Measurements from ENCODE around the gene FCF1.

DNA sequence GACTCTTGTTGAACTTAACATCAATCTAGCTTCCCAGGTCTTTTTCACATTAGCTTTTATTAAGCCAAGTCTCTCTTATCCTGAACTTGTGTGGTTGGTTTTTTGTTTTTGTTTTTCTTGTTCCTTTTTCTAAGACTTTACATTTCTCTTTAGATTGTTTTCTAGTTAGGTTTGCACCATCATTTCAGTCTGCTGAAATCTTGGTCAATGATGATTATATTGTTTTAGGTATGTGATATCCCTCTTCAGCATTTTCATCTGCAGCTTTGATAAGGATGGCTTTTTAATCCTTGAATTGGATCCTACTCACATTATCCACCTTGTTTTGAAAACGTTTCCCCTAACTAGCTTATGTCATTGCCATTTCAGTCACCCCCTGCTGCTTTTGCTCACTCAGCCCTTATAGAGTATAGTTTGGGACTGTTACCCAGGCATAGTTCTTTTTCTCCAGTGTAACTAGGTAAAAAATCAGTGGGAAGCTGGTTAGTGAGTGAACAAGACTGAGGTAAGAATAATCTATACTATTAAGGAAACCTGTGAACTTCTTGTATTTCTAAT lies 72.2 kb downstream of the FCF1 start:
- TF ChIP-seq, protein P1, sequence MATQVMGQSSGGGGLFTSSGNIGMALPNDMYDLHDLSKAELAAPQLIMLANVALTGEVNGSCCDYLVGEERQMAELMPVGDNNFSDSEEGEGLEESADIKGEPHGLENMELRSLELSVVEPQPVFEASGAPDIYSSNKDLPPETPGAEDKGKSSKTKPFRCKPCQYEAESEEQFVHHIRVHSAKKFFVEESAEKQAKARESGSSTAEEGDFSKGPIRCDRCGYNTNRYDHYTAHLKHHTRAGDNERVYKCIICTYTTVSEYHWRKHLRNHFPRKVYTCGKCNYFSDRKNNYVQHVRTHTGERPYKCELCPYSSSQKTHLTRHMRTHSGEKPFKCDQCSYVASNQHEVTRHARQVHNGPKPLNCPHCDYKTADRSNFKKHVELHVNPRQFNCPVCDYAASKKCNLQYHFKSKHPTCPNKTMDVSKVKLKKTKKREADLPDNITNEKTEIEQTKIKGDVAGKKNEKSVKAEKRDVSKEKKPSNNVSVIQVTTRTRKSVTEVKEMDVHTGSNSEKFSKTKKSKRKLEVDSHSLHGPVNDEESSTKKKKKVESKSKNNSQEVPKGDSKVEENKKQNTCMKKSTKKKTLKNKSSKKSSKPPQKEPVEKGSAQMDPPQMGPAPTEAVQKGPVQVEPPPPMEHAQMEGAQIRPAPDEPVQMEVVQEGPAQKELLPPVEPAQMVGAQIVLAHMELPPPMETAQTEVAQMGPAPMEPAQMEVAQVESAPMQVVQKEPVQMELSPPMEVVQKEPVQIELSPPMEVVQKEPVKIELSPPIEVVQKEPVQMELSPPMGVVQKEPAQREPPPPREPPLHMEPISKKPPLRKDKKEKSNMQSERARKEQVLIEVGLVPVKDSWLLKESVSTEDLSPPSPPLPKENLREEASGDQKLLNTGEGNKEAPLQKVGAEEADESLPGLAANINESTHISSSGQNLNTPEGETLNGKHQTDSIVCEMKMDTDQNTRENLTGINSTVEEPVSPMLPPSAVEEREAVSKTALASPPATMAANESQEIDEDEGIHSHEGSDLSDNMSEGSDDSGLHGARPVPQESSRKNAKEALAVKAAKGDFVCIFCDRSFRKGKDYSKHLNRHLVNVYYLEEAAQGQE (IDR thresholded peaks at IDR 0.05; ENCODE audit: borderline replicate concordance) = no peak
- no peak for TF ChIP-seq EP300 (conservative IDR thresholded peaks at IDR 0.05; ENCODE audit: poor library complexity, severe bottlenecking)
- TF ChIP-seq, protein P2, sequence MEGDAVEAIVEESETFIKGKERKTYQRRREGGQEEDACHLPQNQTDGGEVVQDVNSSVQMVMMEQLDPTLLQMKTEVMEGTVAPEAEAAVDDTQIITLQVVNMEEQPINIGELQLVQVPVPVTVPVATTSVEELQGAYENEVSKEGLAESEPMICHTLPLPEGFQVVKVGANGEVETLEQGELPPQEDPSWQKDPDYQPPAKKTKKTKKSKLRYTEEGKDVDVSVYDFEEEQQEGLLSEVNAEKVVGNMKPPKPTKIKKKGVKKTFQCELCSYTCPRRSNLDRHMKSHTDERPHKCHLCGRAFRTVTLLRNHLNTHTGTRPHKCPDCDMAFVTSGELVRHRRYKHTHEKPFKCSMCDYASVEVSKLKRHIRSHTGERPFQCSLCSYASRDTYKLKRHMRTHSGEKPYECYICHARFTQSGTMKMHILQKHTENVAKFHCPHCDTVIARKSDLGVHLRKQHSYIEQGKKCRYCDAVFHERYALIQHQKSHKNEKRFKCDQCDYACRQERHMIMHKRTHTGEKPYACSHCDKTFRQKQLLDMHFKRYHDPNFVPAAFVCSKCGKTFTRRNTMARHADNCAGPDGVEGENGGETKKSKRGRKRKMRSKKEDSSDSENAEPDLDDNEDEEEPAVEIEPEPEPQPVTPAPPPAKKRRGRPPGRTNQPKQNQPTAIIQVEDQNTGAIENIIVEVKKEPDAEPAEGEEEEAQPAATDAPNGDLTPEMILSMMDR (IDR thresholded peaks at IDR 0.05; ENCODE audit: poor library complexity, severe bottlenecking) = no peak
- no peak for TF ChIP-seq TAF1 (IDR thresholded peaks at IDR 0.05; ENCODE audit: low read depth)
- TF ChIP-seq POLR2AphosphoS5 (IDR thresholded peaks at IDR 0.05) = no peak
- no peak for TF ChIP-seq RAD21 (conservative IDR thresholded peaks at IDR 0.05)

Data from neural cell (in vitro differentiated cells).